NCI-H2196 treated with DMSO at 0.1 percent for 48 hours (cell line): ENCODE data around the gene ADA.
A peak's percentile ranks its signal among the peaks of the same experiment; 100 is the strongest.
"Not testable (repeated sequence)": the region's sequence is repeated elsewhere in the genome, so short reads cannot be mapped to it uniquely, and the experiment has no call there.

ENCODE experiments used
- DNase-seq: peaks from one replicate; lab custom pipeline; 2025; ENCODE audit not compliant: unreplicated experiment; lab: John Stamatoyannopoulos, UW

The ADA gene

DNA sequence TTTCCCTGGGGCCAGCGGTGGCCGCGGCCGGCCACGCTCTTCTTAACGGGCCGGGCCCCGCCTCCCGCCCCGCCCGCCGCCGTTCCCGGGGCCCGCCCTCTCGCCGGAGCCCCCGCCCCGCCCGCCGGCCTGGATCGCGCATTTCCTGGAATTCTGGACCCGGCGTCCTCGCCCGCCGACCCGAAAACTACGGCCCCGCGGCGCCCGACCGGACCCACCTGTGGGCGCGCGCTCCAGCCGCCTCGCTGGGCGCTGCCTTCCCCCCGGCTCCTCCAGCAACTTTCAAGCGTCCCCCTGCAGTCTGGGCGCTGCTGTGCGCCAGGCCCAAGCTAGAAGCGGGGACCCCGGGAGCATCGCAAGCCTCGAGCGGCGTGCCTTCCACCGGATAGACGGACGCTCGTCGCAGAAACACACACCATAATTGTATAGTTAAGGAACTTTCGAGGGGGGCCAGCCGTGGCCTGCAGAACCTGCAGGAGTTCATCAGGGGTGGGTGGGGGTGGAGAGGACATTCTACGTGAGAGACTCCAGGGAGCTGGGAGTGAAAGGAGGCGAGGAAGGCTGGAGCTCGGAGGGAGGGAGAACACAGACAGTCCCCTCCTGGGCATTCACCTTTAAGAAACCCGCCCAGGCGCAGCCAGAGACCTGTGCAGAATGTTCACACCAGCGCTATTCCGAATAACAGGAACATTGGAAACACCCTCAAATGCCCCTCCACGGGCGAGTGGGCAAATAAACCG is at the start of gene ADA:
Gene ADA (minus strand): TSS at position 16 of the 740 bp plus-strand sequence. CDS start 92 bp downstream, outside the sequence.
- peak; percentile 21 for DNase-seq

GRCh38 chr20:44700306-44700705 is 48.8 kb upstream of the ADA start:
- DNase-seq = no peak

DNA sequence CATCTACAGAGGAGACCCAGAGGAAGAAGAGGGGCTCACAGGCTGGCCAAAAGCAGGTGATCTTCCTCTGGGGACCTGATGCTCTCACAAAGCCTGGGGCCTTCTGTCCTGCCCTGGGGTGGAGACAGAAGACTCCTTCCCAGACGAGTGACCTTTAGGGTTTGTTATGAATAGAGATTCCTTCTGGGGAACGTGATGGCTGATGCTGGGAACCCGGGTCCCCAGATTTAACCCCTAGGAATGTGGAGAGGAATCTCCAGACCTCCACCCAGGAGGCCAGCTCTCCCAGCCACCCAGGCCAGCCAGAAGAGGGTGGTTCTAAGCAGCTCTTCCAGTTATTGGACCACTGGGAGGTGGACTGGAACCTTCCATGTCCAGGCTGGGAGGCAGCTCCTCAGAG is 46.9 kb upstream of the ADA start:
- no peak for DNase-seq

- DNase-seq = not testable (repeated sequence)
Measured at GRCh38 chr20:44697041-44697440, 45.5 kb upstream of the ADA start.

GRCh38 chr20:44696315-44696714 is 44.8 kb upstream of the ADA start:
- no peak for DNase-seq

GRCh38 chr20:44695674-44696300 is 44.3 kb upstream of the ADA start:
- no peak for DNase-seq

DNA sequence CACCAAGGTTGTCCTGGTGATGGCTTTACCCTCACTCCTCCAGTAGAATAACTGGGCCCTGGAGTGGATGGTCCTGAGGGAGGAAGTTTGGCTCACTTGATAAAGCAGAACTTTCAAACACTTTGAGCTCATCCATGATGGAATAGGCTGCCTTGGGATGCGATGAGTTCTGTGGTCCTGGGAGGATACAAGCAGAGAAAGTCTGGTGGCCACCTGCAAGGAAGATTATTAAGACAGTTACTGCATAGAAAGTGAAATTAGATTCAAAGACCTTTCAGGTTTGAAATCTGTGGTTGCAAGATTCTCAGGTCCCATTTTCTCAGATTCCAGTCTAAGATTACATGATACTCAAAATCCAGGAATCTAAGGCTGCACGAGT is 43.8 kb upstream of the ADA start:
- no peak for DNase-seq

- DNase-seq = no peak
Measured at GRCh38 chr20:44694159-44694558, 42.7 kb upstream of the ADA start.

DNA sequence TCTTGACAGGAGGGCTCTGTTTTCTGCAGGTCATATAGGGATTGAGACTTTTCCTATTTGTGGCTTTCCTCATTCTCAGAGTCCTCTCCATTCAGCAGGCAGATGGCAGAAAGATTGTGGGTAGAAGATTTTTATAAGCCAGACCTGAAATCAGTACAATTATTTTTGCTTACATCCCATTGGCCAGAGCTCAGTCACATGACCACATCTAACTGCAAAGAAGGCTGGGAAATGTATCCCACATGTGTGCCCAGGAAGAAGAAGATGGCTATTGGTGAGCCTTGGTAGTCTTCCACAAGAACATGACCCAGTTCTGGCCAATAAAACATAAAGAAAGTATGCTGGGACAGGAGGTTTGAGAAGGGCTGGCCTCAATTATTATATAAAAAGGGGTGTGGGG is 42.1 kb upstream of the ADA start:
- DNase-seq = no peak

DNA sequence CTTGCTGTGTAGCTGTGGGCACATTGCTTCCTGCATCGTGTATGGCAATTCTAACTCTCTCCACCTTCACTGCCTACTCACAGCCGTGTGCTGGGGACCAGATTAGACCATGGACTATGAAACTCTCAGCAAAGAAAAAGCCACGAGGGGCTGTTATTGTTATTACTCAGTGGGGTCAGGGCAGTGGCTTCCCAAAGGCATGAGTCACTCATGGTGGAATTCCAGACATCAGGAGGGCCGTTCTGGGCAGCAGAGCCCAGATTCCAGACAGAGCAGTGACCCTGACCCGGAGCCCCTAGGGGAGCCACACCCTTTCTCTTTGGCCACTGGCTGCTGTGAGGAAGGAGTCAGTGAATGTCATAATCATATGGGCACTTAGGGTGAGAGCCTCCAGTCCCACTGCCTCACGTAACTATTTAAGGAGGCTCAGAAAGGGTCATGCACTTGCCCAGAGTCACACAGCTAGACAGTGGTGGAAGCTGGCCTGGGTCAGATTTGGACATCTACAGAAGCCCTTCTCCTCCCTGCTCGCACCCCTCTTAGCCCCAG is 41.5 kb upstream of the ADA start:
- DNase-seq = no peak

DNA sequence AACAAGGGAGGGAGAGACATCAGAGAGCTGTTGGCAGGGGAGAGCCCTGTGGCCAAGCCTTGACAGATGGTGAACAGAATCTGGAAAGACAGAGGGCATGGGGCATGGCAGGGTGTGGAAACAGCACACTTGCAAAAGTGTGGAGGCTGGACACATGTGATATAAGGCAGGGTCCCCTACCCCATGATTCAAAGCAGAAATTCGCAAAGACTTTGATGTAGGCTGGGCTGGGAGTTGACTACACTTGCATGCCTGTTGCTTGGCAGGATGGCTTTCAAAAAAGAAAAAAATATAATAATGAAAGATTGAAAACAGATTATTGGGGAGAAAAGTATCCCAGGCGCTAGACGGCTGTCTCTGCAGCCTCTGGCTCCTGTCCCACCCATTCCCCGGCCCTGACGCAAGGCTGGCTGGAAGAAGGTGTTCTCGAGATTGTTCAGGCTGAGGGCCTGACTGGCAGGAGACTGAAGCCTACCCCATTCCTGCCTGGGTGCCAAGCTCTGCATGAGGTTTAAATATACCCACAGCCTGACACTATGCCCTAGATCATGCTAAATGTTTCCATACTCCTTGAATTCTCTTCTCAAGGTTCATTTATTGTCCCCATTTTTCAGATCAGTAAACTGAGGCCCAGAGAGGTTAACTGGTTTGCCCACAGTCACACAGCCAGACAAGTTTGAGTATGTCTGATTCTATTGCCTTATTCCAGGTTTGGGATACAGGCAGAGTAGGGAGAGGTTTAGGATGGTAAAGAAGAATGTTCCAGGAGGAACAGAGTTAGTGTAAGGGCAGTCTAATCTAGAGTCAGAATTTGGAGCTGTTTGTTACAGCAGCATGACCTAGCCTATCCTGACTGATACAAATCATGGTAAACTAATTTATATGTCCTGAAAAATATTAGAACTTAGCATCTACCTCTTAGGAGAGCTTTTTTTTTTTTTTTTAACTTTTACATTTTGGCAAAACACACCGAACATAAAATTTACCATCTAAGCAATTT is 40.2 kb upstream of the ADA start:
- no peak for DNase-seq

DNA sequence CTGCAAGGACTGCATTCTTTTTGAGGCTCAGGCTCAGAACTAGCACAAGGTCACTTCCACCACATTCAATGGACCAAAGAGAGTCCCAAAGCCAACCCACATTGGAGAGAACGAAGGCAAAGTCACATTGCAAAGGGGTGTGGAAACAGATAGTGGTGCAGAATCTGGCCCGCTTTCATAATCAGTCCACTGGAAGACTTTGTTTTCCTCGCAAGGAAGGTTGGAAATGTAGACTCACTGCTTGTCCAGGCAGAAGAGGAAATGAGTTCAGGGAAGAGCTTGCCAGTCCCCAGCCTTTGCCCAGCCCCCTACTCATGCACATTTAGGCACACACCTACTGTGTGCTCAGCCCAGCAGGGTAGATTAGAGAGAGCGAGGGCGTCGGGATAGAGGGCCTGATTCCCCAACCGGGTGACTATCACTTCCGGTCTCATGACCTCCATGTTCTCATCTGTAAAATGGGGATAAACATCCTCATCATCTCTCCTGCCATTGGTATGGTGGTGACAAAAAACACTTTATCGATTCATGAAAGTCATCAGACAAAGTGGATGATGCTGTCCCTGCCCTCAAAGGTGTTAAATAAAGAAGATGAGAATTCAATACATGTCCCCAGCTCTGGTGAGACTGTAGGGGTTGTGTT is 39.4 kb upstream of the ADA start:
- no peak for DNase-seq

DNA sequence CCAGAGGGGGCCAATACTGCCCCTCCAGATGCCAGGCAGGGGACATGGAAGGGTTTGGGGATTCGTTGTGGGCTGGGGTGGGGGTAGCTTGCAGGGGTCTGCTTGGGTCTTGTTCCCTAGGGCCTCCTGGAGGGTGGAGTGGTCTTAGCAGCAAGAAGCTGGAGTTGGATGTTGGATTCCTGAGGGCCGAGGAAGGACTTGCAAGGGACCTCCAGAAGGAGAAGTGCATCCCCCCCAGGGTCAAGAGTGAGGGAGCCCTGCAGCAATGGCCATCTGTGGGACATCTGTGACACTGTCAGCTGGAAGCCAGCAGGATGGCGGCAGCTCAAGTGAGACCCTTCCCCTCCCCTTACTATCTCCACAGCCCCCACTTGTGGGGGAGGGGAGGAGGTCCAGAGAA is 38.3 kb upstream of the ADA start:
- DNase-seq = no peak

- no peak for DNase-seq
Measured at GRCh38 chr20:44688053-44688625, 36.6 kb upstream of the ADA start.

GRCh38 chr20:44686934-44687333 is 35.4 kb upstream of the ADA start:
- no peak for DNase-seq

GRCh38 chr20:44684047-44684967 is 32.8 kb upstream of the ADA start:
- DNase-seq = no peak

DNA sequence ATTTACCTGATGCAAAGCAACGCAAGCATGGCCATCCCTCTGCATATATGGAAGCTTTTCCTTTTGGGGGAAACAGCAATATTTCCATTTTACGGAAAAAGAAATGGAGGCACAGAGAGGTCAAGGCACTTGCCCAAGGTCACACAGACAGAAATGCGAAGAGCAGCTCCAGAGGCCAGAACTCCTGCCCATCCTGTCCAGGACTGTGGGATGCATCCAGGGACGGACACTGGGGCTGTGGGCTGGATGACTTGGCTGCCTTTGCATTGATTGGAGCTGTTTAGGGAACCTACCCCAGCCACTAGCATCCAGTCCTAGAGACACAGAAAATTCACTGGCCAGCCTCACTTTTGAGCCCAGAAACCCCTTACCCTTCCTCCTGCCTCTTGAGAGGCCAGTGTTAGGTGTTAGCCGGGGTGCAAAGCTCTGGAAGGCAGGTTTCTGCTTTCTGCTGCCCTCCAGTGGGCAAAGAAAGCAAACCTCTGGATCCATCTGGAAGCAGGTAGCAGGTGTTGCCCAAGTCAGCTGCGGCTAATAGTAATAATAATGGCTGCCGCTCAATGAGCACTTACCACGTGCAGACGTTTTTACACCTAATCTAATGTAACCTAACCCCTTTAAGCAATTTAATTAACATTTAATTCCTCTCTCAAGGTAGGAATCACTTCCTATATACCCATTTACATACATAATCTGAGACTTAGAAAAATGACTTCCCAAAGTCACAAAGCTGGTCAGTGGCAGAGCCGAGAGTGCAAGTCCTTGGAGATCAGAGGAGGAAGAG is 32.0 kb upstream of the ADA start:
- peak; percentile 74 for DNase-seq

DNA sequence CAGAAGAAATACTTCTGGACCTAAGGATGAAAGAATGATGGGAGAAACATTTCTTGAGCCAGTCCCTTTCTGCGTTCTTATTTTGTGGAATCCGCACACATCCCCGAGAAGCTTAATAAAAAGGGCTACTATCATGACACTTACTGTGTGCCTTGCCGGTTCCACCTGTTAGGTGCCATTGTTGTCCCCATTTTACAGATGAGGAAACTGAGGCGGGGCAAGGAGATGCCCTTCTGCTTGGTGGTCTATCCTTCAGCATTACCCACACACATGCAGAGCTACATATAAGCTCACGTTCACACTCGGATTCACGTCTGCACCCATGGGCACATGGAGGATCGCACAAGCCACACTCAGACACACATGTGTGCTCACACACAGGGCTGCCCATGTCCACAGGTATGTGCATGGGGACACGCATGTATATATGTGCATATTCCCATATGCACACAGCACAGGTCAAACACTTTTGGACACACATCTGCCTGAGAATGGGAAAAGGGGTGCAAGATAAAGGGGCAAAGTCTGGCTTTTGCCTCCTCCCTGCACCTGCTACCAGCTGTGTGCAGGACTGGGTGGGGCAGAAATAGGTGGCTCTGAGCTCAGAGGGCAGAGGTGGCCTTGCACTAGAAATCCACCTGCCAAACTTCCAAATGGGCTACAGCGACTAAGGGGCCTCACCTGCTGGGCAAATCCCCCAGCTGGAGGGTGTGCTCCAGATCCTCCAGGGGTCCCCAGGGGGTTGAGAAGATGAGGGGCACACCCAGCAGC is 30.5 kb upstream of the ADA start:
- DNase-seq = no peak
